Nasal cavity respiratory epithelium epithelial cell of viscerocranial mucosa (primary cell): ENCODE data around the gene SBNO1. TPM values are rescaled to one million over a fixed set of nuclear protein-coding genes. Genes with fewer than 3 reads are reported as not detected.

ENCODE experiments used
- total RNA-seq: library from RNA; depleted of rRNA; stranded (reverse); fragments of >200 nt; gene quantifications from 2 replicates; pipeline ENCODE4 v1.2.3, GENCODE V29; 2014

SBNO1 gene
- total RNA-seq = 36.6 and 49.3 TPM in 2 replicates

GRCh38 chr12:123364532-123365024 lies at the start of gene SBNO1:
Gene SBNO1 (minus strand): TSS chr12:123364847. CDS start chr12:123350441, 14,406 bp downstream.

Other genes starting within 250 kb of the SBNO1 start
- 1.4 and 6.5 TPM in 2 replicates for gene PITPNM2, start 213.8 kb downstream of the SBNO1 start, total RNA-seq
- 15.9 and 21.9 TPM in 2 replicates for gene MPHOSPH9, start 131.7 kb downstream of the SBNO1 start, total RNA-seq
- gene MTRFR, start 131.4 kb downstream of the SBNO1 start, total RNA-seq = 14.4 and 19.1 TPM in 2 replicates
- gene CDK2AP1, start 93.0 kb downstream of the SBNO1 start, total RNA-seq = 56.4 and 100 TPM in 2 replicates
- gene KMT5A, start 19.3 kb upstream of the SBNO1 start, total RNA-seq = 45.8 and 56.0 TPM in 2 replicates
- gene RILPL2, start 71.8 kb upstream of the SBNO1 start, total RNA-seq = 3.9 and 4.1 TPM in 2 replicates
- 9.3 and 14.4 TPM in 2 replicates for gene SNRNP35, start 93.3 kb upstream of the SBNO1 start, total RNA-seq
- 7.9 and 17.4 TPM in 2 replicates for gene RILPL1, start 168.9 kb upstream of the SBNO1 start, total RNA-seq
- gene TMED2, start 219.7 kb upstream of the SBNO1 start, total RNA-seq = 365 and 836 TPM in 2 replicates
- gene DDX55, start 237.3 kb upstream of the SBNO1 start, total RNA-seq = 22.6 and 22.9 TPM in 2 replicates